Measurements from ENCODE around the gene FBXL15. TPM values are rescaled to one million over a fixed set of nuclear protein-coding genes. Genes with fewer than 3 reads are reported as not detected.

The FBXL15 gene
- total and polyA plus RNA-seq, 2 of the 13 experiments (the other 11 are each of a cell fraction or from before 2014, with no cell fraction given) = 4.3 to 8.3 TPM

- TF ChIP-seq ZNF768 (CRISPR knock-in tag; IDR thresholded peaks at IDR 0.05) (no peak; the same call in 1 of the 2 replicates), ZNF556 (CRISPR knock-in tag; IDR thresholded peaks at IDR 0.05; ENCODE audit: borderline replicate concordance) (peak; percentile 26; the same call in 1 of the 2 replicates), SIN3B (IDR thresholded peaks at IDR 0.05; ENCODE audit: low read length) (no peak), MXD3 (CRISPR knock-in tag; IDR thresholded peaks at IDR 0.05) (0 out of 2 replicates have a peak, but pooled peaks have one; percentile 52), MTA1 (CRISPR knock-in tag; IDR thresholded peaks at IDR 0.05; ENCODE audit: borderline replicate concordance) (peak; percentile 86; the same call in 1 of the 2 replicates), BORCS8-MEF2B (CRISPR knock-in tag; IDR thresholded peaks at IDR 0.05) (peak; percentile 30), THRA (CRISPR knock-in tag; IDR thresholded peaks at IDR 0.05; ENCODE audit: borderline replicate concordance) (no peak), ZSCAN29 (CRISPR knock-in tag; conservative IDR thresholded peaks at IDR 0.05) (0 out of 2 replicates have a peak, but pooled peaks have one; percentile 33), NFAT5 (CRISPR knock-in tag; IDR thresholded peaks at IDR 0.05) (0 out of 2 replicates have a peak, but pooled peaks have one; percentile 53), TFE3 (CRISPR knock-in tag; IDR thresholded peaks at IDR 0.05) (peak; percentile 72; the same call in 1 of the 2 replicates), ZNF570 (CRISPR knock-in tag; IDR thresholded peaks at IDR 0.05; ENCODE audit: borderline replicate concordance) (no peak), RFXANK (CRISPR knock-in tag; IDR thresholded peaks at IDR 0.05) (no peak), ZBTB44 (CRISPR knock-in tag; IDR thresholded peaks at IDR 0.05) (no peak), ZNF704 (CRISPR knock-in tag; IDR thresholded peaks at IDR 0.05; ENCODE audit: borderline replicate concordance) (no peak; the same call in 1 of the 2 replicates), HES4 (CRISPR knock-in tag; IDR thresholded peaks at IDR 0.05; ENCODE audit: borderline replicate concordance) (peak; percentile 38; the same call in 1 of the 2 replicates), CC2D1A (CRISPR knock-in tag; IDR thresholded peaks at IDR 0.05) (no peak)
Measured at GRCh38 chr10:102461187-102462054, 40.8 kb downstream of the FBXL15 start (continued).

Measured in HepG2 (cell line).